GM19397 (cell line): ENCODE results near the gene CELF2.

Experiments used
- ATAC-seq: cut with Tn5 transposase; IDR thresholded peaks from one replicate; pipeline ENCODE4 v1.9.1; 2021; ENCODE audit warnings: mild to moderate bottlenecking, moderate library complexity; ENCODE audit not compliant: unreplicated experiment

The CELF2 gene

GRCh38 chr10:11020548-11020942 is 2.9 kb downstream of the CELF2 start:
- no peak for ATAC-seq

DNA sequence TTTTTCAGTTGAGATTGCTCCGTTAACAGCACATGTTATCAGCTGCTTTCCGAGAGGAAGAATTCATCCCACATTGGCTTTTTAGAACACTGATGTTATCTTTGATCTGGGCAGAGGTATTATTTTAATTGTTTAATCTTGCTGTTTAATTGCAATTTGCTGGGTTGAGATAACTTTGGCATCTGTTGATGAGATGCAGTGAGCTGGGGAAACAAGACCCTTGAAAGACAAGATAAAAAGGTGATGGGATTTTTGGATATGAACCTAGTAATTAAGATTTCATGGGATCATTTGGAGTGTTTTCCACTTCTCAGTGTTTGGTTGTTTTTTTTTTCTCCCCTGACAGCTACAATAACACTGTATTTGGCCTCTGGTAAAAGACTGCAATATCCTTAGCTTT is 4.5 kb downstream of the CELF2 start:
- no peak for ATAC-seq

GRCh38 chr10:11023009-11023953 is 5.6 kb downstream of the CELF2 start:
- no peak for ATAC-seq

GRCh38 chr10:11024596-11024995 is 6.9 kb downstream of the CELF2 start:
- ATAC-seq: no peak

DNA sequence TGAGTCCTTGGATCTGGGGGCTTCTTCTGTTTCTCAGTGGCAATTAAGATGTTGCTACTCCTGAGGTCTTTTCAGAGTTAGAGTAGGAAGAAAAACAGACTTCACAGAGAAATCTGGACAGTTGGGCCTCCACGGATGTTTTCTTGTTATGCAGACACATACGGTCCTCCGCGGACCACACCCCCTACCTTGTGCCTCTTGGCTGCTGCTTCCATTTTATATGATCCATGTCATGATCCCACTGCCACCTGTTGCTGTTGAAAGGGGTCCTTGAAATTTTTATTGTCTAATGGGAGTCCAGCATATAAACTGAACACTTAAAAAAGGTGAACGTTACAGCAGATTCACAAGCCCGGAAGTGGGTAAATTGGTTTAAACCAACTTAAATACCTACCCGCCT is 8.3 kb downstream of the CELF2 start:
- no peak for ATAC-seq

DNA sequence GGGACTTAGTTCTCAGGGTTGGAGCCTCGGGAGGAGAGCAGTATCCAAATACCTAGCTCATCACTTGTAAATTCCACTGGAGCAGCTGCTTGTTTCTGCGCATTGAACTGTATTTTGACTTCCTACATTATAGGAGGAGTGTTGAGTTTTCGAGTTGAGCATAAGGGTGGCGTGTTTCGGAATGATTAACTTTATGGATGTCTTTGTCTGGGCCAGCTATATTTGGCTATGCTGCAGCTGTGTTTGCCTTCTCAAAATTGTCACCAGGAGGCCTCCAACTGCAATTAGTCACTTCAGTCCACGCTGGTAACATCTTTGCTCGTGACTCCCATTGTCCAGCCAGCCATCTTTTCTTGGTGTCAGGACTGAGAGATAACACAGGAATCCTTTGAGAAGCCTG is 9.1 kb downstream of the CELF2 start:
- ATAC-seq: no peak

DNA sequence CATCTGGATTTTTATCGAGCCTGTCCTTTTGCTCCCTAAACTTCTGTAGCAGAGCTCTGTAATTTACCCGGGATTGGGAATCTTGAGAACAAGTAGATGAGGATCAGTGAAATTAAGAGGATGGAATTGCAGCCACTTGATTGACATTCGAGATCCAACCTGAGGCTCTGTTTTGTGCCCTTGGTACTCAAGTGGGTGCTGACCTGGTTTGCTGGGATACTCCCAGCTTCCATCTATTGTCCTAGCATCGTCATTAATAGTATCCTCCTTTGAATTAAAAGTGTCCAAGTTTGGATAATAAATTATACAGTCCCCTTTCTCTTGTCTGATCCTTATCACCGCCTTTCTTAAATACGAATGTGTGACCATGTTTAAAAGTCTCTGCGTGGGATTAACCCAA is 17.1 kb downstream of the CELF2 start:
- no peak for ATAC-seq

- ATAC-seq: no peak
These were observed 17.8 kb downstream of the CELF2 start for GRCh38 chr10:11035301-11035991.

- ATAC-seq: no peak
These were observed 18.8 kb downstream of the CELF2 start for GRCh38 chr10:11036424-11037011.

- ATAC-seq: no peak
These were observed 20.3 kb downstream of the CELF2 start for GRCh38 chr10:11037991-11038390.

GRCh38 chr10:11042357-11042756 is 24.7 kb downstream of the CELF2 start:
- no peak for ATAC-seq

DNA sequence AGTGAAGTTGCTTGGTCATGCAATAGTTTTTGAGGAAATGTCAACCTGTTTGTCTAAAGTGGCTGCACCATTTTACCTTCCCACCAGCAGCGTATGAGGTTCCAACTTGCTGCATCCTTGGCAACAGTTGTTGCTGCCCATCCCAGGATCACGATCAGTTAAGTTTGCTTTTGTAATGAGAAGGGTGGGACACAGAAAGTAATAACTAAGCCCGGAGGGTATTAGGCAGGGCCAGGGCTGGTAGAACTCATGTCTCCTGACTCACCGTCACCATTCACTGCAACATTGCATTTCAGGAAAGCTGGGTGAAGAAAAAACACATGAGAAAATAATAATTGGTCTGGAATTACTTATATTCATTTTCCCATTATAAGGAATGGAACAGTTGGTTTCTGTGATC is 25.4 kb downstream of the CELF2 start:
- no peak for ATAC-seq

DNA sequence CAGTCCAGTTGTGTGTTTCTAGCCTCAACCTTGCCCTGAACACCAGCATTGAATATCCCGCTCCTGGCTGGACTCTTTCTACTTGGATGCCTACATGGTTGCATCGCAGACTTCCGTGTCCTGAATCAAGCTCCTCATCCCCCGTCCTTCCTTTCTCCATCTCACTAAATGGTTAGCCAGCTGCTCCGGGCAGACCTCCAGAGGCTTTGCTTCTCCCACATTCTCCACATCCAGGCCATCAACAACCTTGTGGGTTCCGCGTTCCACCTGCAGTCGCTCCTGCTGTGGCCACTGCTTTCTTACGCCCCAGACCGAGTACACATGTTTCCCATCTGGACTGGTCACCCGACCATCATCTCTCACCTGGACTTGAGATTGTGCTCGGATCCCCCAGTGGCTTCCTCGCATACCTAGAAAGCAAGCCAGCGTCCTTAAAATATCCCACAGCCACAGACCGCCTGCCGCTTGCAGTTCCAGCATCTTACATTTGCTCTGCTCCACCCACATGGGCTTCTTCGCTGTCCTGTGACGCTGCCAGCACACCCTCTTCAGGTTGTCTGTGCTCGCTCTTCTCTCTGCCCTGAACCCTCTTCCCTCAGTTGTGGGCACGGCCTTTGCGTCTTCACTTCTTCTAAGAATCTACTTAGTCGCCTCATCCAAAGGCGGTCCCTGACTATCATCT is 25.9 kb downstream of the CELF2 start:
- ATAC-seq: no peak

DNA sequence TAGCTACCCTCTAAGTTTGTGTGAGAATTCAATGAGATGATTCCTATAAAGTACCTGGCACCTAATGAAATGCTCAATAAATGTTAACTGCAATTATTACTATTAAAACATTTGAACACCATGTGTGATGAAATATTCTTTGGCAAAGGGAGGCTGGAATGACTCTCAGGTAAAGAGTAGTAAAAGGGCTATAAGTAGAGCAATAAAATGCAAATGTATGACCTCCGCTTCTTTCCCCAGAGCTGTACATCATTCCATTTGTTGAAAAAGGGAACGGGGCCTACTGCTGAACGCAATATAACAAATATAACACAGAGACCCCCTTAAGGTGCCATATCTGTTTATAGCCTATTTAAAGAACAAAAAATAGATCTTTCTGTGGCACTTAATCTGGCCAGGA is 27.8 kb downstream of the CELF2 start:
- no peak for ATAC-seq

DNA sequence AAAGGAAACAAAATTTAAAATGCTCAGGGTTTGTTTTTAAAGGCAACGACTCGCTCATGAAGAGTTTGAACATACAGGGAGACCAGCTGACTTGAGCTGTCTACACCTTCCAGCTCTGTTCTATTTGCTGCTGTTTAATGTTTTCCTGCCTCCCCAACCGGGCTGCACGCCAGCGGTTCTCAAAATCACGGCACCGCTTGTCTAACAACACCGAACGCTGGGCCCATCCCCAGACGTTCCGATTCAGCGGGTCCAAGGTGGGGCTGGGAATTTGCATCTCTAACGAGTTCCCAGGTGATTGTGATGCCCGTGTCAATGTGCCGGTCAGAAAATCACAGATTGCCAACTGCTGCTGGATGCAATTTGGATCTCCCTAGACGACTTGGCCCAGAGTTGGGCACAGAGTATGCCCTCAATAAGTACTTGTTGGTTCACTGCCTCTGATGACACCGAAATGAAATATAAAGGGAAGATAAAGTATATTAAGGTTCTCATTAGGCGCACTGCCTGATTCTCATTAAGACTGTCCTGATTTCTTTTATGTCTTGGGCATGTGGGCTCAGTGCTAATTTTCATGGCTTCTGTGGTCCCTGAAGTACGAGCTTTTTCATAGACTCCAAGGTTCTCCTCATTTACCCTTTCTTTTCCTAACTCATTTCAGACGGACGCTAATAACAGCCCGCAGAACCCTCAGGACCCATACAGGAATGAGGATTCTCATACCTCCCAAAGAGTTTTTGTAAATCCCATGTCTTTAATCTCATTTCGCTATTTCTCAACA is 28.5 kb downstream of the CELF2 start:
- ATAC-seq: no peak

- ATAC-seq: no peak
These were observed 29.1 kb downstream of the CELF2 start for GRCh38 chr10:11046776-11047160.

GRCh38 chr10:11048707-11049278 is 31.1 kb downstream of the CELF2 start:
- no peak for ATAC-seq

DNA sequence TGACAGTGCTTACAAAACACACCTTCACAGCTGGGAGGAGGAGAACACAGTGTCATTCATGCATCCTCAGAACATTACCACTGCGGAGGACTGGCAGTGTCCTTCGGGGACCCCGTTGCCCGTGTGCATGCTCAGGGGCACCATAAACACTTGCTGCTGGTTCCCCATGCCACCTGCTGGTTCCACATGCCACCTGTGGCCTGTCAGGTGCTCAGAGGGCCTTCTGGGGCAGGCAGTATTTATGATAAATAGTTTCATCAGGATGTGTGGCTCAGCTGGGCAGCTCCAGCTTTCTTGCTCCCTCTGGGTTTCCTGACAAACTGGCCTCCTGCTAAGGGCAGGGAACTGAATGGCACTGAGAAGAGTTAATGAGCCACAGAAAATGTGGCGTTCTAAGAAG is 32.1 kb downstream of the CELF2 start:
- no peak for ATAC-seq

DNA sequence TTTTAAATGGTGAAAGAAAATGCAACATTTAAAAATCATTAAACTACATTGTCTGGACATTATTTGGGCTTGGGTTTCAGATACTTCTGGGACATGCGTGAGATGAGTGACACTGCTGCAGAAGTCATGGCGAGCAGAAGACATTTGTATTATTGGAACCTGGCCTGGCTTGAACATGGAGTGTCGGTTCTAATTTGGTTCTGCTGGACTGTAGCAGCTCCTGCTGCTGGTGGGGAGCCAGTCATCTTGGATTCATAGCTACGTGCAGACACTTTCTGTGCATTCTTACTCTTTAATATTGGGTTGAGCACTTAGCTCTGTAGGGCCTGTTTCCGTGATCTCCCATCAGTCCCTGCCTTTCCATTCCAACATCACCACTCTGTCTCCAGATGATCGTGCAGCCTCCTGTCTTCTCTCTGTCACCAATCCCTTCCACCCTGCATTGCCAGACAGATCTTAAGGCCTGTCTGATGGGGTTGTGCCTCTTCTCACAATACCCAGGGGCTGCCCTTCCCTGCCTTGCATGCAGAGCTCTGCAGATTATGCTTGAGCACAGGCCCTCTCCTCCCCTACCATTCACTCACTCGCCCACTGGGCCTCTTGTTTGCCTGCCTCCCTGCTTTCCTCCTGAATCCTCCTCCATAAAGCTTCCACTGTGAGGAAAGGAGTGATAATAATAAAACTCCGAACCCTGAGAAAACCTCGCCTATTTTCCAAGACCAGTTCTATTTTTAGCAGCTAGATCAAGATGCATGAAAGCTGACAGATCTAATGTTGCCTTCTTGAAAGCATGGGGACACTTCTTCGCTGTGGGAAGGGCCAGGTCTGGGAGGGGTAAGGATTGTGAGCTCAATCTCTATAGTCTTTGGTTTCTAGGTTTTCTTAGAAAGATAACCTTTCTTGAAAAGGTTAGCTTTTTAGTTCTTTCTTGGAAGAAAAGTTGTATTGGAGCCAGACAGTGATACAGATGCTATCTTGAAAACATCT is 32.9 kb downstream of the CELF2 start:
- no peak for ATAC-seq
